Lower leg skin (tissue), 3 donors: ENCODE data around the gene ACIN1.

Experiments used
- POLR2A ChIP-seq, 2 donors: fragments of 450-650 bp; IDR thresholded peaks; one replicate each; pipeline ENCODE4 v1.6.1; 2016 to 2017; ENCODE audit warnings: antibody characterized with exemption in 2 of 2, mild to moderate bottlenecking in 1 of 2, moderate library complexity in 1 of 2
- TF ChIP-seq, protein P1 (sequence below), 3 donors: fragments of 450-650 bp; IDR thresholded peaks; one replicate each; pipeline ENCODE4 v1.5.1; 2016; ENCODE audit warnings: antibody characterized with exemption in 3 of 3, mild to moderate bottlenecking in 3 of 3, moderate library complexity in 2 of 3

GRCh38 chr14:23013054-23013748 is 81.7 kb downstream of the ACIN1 start:
- TF ChIP-seq, protein P1, sequence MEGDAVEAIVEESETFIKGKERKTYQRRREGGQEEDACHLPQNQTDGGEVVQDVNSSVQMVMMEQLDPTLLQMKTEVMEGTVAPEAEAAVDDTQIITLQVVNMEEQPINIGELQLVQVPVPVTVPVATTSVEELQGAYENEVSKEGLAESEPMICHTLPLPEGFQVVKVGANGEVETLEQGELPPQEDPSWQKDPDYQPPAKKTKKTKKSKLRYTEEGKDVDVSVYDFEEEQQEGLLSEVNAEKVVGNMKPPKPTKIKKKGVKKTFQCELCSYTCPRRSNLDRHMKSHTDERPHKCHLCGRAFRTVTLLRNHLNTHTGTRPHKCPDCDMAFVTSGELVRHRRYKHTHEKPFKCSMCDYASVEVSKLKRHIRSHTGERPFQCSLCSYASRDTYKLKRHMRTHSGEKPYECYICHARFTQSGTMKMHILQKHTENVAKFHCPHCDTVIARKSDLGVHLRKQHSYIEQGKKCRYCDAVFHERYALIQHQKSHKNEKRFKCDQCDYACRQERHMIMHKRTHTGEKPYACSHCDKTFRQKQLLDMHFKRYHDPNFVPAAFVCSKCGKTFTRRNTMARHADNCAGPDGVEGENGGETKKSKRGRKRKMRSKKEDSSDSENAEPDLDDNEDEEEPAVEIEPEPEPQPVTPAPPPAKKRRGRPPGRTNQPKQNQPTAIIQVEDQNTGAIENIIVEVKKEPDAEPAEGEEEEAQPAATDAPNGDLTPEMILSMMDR (IDR thresholded peaks at IDR 0.05) = no peak
- no peak for TF ChIP-seq POLR2A (IDR thresholded peaks at IDR 0.05)
